Activated T-cell treated with anti-CD3 and anti-CD28 coated beads, Interleukin-2, amount 50 U/mL, for 24 hours (primary cell): ENCODE measurements around the gene HAX1.
A peak's percentile ranks its signal among the peaks of the same experiment; 100 is the strongest.
"Not testable (repeated sequence)": the region's sequence is repeated elsewhere in the genome, so short reads cannot be mapped to it uniquely, and the experiment has no call there.

Experiments
- DNase-seq: peaks from one replicate; pipeline ENCODE4 v3.0.0-alpha.2; 2020
- H3K27ac Mint-ChIP-seq: 2 replicates; pipeline ENCODE4 v1.8.0; 2020; ENCODE audit warnings: mild to moderate bottlenecking, mixed read lengths
- H3K27me3 Mint-ChIP-seq: 2 replicates; pipeline ENCODE4 v1.8.0; 2020; ENCODE audit warnings: mixed read lengths
- H3K36me3 Mint-ChIP-seq: 2 replicates; pipeline ENCODE4 v1.8.0; 2020; ENCODE audit warnings: low read depth, mixed read lengths
- H3K4me1 Mint-ChIP-seq: 2 replicates; pipeline ENCODE4 v1.8.0; 2020; ENCODE audit warnings: low read depth, mixed read lengths
- H3K4me3 Mint-ChIP-seq: 2 replicates; pipeline ENCODE4 v1.8.0; 2020; ENCODE audit warnings: mild to moderate bottlenecking, moderate library complexity, mixed read lengths
- H3K9me3 Mint-ChIP-seq: 2 replicates; pipeline ENCODE4 v1.8.0; 2020; ENCODE audit warnings: mixed read lengths

The HAX1 gene

DNA sequence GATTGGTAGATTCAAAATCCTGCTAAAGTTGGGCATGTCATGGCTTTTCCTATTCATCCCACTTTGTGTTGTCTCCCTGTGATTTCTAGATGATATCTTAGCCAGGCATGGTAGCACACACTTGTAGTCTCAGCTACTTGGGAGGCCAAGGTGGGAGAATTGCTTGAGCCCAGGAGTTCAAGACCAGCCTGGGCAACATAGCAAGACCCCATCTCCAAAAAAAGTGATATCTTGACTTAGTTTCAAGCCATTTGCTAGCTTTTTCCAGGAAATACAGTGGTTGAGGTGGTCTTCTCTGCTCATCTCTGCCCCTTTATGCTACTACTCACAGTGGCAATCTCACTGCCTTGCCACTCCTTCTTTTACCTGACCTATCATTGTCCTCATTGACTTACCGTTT is 12.3 kb upstream of the HAX1 start:
- H3K27ac Mint-ChIP-seq: peak overlapping the region; percentile 15
- no peak overlapping the region for H3K4me3 Mint-ChIP-seq
- no peaks in the 10 kb centered on the region for H3K27me3 Mint-ChIP-seq
- DNase-seq: no peak
- peaks cover 99% of the 10 kb centered on the region for H3K36me3 Mint-ChIP-seq
- H3K4me1 Mint-ChIP-seq: peaks cover 39% of the 10 kb centered on the region
- H3K9me3 Mint-ChIP-seq: no peaks in the 10 kb centered on the region

DNA sequence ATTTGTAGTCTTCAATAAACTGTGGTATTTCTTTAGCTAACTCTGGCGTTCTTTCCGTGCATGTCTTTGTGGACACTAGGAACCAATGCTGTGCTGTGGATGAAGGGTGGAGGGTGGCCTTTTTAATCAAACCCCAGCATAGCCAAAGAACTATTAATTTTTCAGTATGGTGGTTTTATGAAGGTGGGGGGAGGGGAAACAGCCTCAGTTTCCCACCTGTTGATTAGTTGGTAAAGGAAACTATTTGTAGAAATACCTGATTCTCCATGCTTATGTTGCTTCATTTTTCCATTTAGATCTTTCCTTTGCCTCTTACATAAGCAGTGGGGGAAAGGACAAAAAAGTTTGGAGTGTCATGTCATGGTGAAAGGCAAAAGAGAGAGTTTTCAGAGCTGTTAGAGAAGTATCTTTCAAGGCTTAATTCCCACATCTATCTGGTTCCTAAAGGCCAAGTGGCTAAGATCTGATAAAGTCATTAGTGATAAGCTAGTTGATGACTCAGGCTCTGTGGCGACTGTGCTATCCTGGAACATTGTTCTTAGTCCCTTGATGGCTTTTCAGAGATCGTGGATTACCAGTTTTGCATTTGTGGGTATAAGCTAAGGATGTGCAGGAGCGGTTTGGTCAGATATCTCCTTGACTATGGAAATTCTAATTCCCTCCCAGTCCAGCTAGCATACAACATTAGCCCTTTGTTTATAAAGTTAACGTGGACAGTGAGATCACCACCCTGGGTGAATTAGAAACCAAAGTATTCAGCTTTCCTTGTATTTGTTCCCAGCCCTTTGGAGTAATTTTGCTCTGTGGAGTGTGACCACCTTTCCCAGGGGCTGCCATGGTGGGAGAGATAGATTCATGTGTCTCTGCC is 8.7 kb upstream of the HAX1 start:
- Mint-ChIP-seq H3K36me3 (peaks cover 94% of the 10 kb centered on the region), H3K4me3 (peak overlapping the region; percentile 26), H3K4me1 (peaks cover 55% of the 10 kb centered on the region), H3K9me3 (no peaks in the 10 kb centered on the region), H3K27me3 (no peaks in the 10 kb centered on the region), H3K27ac (peak overlapping the region; percentile 88)
- no peak for DNase-seq

DNA sequence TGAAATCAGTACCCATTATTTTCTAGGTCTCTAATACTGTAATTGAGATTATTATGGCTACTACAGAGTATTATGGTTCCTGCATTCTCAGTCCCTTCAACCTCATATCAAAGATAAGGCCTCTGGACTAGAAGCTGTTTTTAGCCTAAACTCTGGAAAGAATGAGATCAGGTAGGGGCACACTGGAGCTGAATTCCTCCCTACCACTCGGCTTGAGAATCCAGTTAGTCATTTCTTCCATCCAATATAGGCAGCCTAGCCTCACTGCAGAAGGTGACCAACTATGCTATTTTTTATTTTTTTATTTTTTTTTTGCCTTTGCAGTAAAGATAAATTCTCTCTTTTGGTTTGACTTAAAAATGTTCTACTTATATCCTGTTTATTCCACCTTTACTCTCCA is 8.0 kb upstream of the HAX1 start:
- Mint-ChIP-seq H3K4me1 (peaks cover 55% of the 10 kb centered on the region), H3K4me3 (no peak overlapping the region), H3K27me3 (no peaks in the 10 kb centered on the region), H3K27ac (peak overlapping the region; percentile 88), H3K9me3 (no peaks in the 10 kb centered on the region), H3K36me3 (peaks cover 94% of the 10 kb centered on the region)
- DNase-seq: no peak

DNA sequence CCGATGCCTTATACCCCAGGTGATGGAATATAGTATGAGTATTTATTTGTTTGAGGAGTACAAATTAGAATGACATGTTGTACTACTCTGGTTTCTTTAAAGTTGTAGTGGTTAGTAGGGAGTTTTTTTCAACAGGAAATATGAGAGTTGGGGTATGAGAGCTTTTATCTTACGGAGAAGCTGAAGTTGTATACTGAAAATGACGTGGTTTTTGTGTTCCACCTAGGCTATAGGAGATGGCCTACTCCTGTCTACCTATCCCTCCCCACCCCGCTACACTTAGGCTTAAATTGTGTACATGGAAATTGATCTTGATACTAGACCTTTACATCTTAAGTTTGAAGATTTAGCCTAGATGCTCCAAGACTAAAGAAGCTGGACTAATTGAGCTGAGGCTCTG is 6.8 kb upstream of the HAX1 start:
- Mint-ChIP-seq H3K36me3 (peaks cover 94% of the 10 kb centered on the region), H3K27me3 (no peaks in the 10 kb centered on the region), H3K4me3 (no peak overlapping the region), H3K4me1 (peaks cover 57% of the 10 kb centered on the region), H3K9me3 (no peaks in the 10 kb centered on the region), H3K27ac (peak overlapping the region; percentile 90)
- DNase-seq: no peak

DNA sequence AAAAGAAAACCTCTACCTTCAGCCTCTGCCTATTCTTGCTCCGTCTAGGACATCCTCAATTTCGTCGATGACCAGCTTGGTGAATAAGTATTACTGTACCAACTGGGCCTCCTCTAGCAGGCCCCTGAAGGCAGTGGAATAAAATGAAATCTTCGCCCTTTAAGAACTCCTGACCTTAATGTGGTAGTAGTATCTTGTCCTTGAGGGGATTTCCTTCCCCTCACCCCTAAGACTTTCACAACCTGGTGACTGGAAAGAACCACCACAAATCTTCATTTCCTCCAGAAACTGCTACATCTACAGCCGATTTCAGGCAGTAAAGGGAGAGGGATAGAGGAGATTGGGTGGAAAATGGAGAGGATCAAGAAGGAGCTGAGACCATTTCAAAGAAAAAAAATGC is 1.6 kb upstream of the HAX1 start:
- peaks cover 90% of the 10 kb centered on the region for H3K36me3 Mint-ChIP-seq
- no peaks in the 10 kb centered on the region for H3K27me3 Mint-ChIP-seq
- peak overlapping the region; percentile 17 for H3K4me3 Mint-ChIP-seq
- peaks cover 53% of the 10 kb centered on the region for H3K4me1 Mint-ChIP-seq
- H3K27ac Mint-ChIP-seq: peak overlapping the region; percentile 86
- DNase-seq: no peak
- H3K9me3 Mint-ChIP-seq: no peaks in the 10 kb centered on the region

DNA sequence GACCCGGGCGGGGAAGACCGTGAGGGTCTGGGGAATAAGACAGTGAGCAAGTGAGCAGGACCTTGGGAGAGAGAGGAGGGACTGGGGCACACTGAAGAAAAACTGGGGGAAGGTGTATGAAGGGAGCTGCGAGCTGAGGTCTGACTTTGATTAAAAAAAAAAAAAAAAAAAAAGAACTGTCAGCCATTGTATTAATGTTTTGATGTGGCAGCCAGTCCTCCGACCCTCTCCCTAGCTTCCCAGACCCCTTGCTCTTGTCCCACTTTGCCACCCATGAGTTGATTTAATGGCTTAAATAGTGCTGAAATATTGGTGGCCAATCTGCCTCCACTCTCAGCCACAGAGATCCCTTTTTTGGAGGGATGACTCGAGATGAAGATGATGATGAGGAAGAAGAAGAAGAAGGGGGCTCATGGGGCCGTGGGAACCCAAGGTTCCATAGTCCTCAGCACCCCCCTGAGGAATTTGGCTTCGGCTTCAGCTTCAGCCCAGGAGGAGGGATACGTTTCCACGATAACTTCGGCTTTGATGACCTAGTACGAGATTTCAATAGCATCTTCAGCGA is 652 bp downstream of the HAX1 start:
- Mint-ChIP-seq H3K4me3 (peak overlapping the region; percentile 99), H3K27me3 (no peaks in the 10 kb centered on the region), H3K36me3 (peaks cover 85% of the 10 kb centered on the region), H3K4me1 (peaks cover 44% of the 10 kb centered on the region), H3K27ac (peak overlapping the region; percentile 99), H3K9me3 (no peaks in the 10 kb centered on the region)
- no peak for DNase-seq

DNA sequence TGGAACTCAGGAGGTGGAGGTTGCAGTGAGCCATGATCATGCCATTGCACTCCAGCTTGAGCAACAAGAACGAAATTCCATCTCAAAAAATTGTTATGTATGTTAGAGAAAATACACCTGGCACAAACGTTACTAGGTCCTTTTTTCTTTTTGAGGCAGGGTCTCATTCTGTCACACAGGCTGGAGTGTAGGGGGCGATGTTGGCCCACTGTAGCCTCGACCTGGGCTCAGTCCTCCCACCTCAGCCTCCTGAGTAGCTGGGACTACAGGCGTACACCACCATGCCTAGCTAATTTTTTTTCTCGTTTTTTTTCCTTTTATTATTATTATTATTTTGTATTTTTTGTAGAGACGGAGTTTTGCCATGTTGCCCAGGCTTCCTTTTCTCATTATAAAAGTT is 4.4 kb downstream of the HAX1 start:
- peaks cover 29% of the 10 kb centered on the region for H3K4me1 Mint-ChIP-seq
- no peaks in the 10 kb centered on the region for H3K27me3 Mint-ChIP-seq
- no peaks in the 10 kb centered on the region for H3K9me3 Mint-ChIP-seq
- peaks cover 50% of the 10 kb centered on the region for H3K36me3 Mint-ChIP-seq
- H3K27ac Mint-ChIP-seq: no peak overlapping the region
- DNase-seq: peak; percentile 46
- H3K4me3 Mint-ChIP-seq: no peak overlapping the region

DNA sequence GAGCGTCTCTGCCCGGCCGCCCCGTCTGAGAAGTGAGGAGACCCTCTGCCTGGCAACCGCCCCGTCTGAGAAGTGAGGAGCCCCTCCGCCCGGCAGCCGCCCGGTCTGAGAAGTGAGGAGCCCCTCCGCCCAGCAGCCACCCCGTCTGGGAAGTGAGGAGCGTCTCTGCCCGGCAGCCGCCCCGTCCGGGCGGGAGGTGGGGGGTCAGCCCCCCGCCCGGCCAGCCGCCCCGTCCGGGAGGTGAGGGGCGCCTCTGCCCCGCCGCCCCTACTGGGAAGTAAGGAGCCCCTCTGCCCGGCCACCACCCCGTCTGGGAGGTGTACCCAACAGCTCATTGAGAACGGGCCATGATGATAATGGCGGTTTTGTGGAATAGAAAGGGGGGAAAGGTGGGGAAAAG is 15.2 kb downstream of the HAX1 start:
- DNase-seq, H3K4me3 Mint-ChIP-seq, H3K9me3 Mint-ChIP-seq, H3K36me3 Mint-ChIP-seq, H3K4me1 Mint-ChIP-seq, H3K27ac Mint-ChIP-seq, H3K27me3 Mint-ChIP-seq: not testable (repeated sequence)

DNA sequence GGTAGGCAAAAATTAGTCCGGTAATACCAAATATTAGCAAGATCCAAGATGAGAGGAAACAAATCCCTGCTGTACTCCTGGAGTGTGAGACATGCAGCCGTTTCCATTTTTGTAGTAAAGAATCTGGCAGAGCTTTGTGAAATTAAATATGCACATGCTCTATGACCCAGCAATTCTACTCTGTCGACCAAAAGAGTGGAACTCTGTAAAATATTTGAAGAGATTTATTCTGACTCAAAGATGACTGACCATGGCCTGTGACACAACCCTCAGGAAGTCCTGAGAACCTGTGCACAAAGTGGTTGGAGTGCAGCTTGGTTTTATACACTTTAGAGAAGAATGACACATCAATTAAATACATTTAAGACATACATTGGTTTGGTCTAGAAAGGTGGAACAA is 16.2 kb downstream of the HAX1 start:
- Mint-ChIP-seq H3K4me3 (no peak overlapping the region), H3K9me3 (peaks cover 3% of the 10 kb centered on the region), H3K27ac (no peak overlapping the region), H3K4me1 (peaks cover 3% of the 10 kb centered on the region), H3K27me3 (no peaks in the 10 kb centered on the region), H3K36me3 (peaks cover 2% of the 10 kb centered on the region)
- no peak for DNase-seq

DNA sequence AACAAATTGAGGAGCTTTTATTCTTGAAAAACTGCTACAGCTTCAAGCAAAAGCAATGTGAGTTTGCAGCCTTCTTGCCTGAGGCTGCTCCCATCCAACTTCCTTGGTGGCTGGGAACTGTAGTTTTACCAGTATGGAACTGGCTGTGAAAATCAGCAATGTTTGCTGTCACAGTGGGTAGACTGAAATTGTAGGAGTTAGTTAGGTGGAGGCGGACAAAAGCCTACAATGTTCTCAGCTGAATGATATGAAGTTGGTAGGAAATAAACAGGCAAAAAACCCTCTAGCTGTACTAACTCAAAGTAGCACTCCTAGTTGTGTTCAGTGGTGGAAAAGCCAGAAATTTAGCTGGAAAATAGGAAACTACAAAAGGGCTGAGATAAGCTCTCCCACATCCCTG is 18.5 kb downstream of the HAX1 start:
- Mint-ChIP-seq H3K36me3 (peaks cover 7% of the 10 kb centered on the region), H3K4me3 (no peak overlapping the region), H3K9me3 (peaks cover 12% of the 10 kb centered on the region), H3K27me3 (no peaks in the 10 kb centered on the region), H3K27ac (no peak overlapping the region), H3K4me1 (peaks cover 3% of the 10 kb centered on the region)
- no peak for DNase-seq

DNA sequence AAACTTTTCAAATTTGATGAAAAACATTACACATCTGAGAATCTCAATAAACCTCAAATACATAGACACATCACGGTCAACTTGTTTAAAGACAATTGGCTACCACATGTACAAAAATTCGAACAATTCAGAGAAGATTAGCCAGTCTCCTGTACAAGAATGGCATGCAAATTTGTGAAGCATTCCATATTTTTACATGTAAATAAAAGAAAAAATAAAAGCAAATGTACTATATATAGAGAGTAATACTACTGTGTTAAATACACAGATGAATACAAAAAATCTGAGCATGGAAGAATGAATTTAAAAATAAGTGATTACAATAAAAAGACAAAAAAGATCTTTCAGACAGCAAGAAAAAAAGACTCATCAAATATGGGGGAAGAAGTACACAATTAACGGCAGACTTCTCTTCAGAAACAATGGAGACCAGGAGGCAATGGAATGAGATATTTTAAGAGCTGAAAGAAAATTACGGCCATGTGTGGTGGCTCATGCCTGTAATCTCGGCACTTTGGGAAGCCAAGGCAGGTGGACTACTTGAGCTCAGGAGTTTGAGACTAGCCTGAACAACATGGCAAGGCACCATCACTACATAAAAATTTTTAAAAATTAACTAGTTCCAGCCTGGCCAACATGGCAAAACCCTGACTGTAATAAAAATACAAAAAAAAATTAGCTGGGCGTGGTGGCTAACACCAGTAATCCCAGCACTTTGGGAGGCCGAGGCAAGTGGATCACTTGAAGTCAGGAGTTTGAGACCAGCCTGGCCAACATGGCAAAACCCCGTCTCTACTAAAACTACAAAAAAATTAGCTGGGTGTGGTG is 23.2 kb downstream of the HAX1 start:
- H3K27me3 Mint-ChIP-seq: no peaks in the 10 kb centered on the region
- no peak for DNase-seq
- H3K36me3 Mint-ChIP-seq: peaks cover 7% of the 10 kb centered on the region
- H3K27ac Mint-ChIP-seq: no peak overlapping the region
- H3K4me3 Mint-ChIP-seq: no peak overlapping the region
- H3K9me3 Mint-ChIP-seq: peaks cover 12% of the 10 kb centered on the region
- H3K4me1 Mint-ChIP-seq: no peaks in the 10 kb centered on the region

DNA sequence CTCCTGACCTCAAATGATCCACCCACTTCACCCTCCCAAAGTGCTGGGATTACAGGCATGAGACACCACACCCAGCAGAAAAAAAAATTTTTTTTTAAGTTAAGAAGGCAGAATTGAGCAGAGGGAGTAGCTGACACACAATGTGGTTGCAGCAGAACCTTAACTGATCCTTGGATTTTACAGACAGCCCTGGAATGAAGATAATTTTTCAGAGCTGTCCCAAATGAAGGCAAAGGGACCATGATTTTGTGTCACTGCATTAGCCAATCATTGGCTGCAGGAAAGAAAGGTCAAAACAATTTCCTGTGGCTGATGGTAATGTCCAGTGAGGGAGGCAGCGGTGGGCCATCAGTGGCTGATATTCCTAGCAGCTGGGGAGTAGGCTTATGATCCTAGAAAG is 29.2 kb downstream of the HAX1 start:
- DNase-seq: no peak
- Mint-ChIP-seq H3K4me1 (peaks cover 22% of the 10 kb centered on the region), H3K36me3 (no peaks in the 10 kb centered on the region), H3K4me3 (no peak overlapping the region), H3K27me3 (no peaks in the 10 kb centered on the region), H3K9me3 (no peaks in the 10 kb centered on the region), H3K27ac (no peak overlapping the region)

DNA sequence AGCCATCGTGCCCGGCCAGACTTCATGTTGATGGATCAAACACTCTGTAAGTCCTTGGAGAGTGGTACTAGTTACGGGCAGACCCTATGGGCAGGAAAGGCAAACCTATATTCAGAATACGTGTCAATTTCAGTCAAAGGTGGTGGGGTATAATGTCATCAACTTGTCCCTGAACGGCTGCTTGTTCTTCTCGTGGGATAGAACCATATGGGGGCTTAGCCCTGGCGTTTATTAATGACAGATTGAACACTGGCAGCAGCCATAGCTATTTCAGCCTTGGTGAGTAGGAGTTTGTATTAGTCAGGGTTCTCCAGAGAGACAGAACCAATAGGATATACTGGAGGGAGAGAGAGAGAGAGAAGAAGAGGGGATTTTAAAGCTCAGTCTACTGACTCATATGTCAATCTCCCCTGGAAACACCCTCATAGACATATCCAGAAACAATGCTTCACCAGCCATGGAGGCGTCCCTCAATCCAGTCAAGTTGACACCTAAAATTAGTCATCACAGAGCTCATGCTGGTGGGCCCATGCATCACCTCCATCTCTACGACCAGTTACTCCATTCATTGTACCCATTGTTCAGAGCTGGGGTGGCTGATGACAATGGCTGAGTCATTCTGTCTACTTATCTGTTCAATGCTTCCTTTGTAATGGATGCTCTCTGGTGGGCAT is 32.4 kb downstream of the HAX1 start:
- Mint-ChIP-seq H3K4me1 (peaks cover 33% of the 10 kb centered on the region), H3K9me3 (no peaks in the 10 kb centered on the region), H3K27me3 (no peaks in the 10 kb centered on the region), H3K27ac (peak overlapping the region; percentile 67), H3K36me3 (no peaks in the 10 kb centered on the region), H3K4me3 (no peak overlapping the region)
- DNase-seq: peak; percentile 39

DNA sequence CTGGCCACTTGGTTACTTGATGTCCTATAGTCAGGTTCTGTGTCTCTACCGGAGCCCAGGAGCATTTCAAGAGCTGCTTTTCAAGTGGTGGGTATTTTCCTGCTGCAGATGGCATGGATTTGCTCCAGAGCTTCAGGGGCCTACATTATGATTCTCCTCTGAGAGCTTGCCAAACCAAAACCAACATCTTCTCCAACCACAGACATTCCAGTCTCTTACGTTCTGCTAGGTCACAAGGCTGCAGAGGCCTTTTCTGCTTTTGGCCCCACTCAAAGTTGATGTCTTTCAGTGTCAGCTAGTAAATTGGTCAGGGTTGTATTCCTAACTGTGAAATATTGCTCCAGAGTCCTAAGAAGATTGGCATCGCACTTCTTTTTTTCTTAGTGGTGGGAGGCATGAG is 33.7 kb downstream of the HAX1 start:
- Mint-ChIP-seq H3K9me3 (no peaks in the 10 kb centered on the region), H3K4me3 (no peak overlapping the region), H3K36me3 (no peaks in the 10 kb centered on the region), H3K27ac (no peak overlapping the region), H3K27me3 (no peaks in the 10 kb centered on the region), H3K4me1 (peaks cover 33% of the 10 kb centered on the region)
- no peak for DNase-seq
